Mesendoderm (in vitro differentiated cells): ENCODE data around the gene RERG.

Source experiments
- DNase-seq: peaks from one replicate; pipeline ENCODE4 v3.0.0; 2013
- H2AK5ac ChIP-seq: 2 replicates; pipeline ENCODE4 v1.6.1; 2013; ENCODE audit warnings: low read length, inconsistent platforms
- H2BK120ac ChIP-seq: 2 replicates; pipeline ENCODE4 v1.6.1; 2013; ENCODE audit warnings: low read depth, mild to moderate bottlenecking, low read length, moderate library complexity, mixed read lengths
- H2BK15ac ChIP-seq: replicated peaks from 2 replicates; pipeline ENCODE4 v1.6.1; 2013; ENCODE audit warnings: low read depth, mild to moderate bottlenecking, moderate library complexity
- H2BK5ac ChIP-seq: 2 replicates; pipeline ENCODE4 v1.6.1; 2013; ENCODE audit warnings: low read length, inconsistent platforms
- H3K18ac ChIP-seq: 2 replicates; pipeline ENCODE4 v1.6.1; 2013; ENCODE audit warnings: mild to moderate bottlenecking, low read length, mixed read lengths
- H3K23ac ChIP-seq: one replicate; pipeline ENCODE4 v1.6.1; 2013; ENCODE audit warnings: low read length
- H3K27ac ChIP-seq: 2 replicates; pipeline ENCODE4 v1.5.1; 2013; ENCODE audit warnings: low read depth, mild to moderate bottlenecking, inconsistent platforms, low read length, moderate library complexity
- H3K27me3 ChIP-seq: 2 replicates; pipeline ENCODE4 v1.6.1; 2013; ENCODE audit warnings: low read length, control low read depth, mild to moderate bottlenecking, inconsistent platforms; ENCODE audit not compliant: insufficient read depth, poor library complexity
- H3K36me3 ChIP-seq: 2 replicates; pipeline ENCODE4 v1.6.1; 2013; ENCODE audit warnings: low read length, inconsistent platforms; ENCODE audit not compliant: control insufficient read depth, insufficient read depth
- H3K4ac ChIP-seq: one replicate; pipeline ENCODE4 v1.6.1; 2013; ENCODE audit warnings: low read depth, mild to moderate bottlenecking, low read length, moderate library complexity
- H3K4me1 ChIP-seq: 2 replicates; pipeline ENCODE4 v1.6.1; 2013; ENCODE audit warnings: low read depth, low read length, inconsistent platforms; ENCODE audit not compliant: control insufficient read depth
- H3K4me2 ChIP-seq: 2 replicates; pipeline ENCODE4 v1.6.1; 2013; ENCODE audit warnings: low read length
- H3K4me3 ChIP-seq: 2 replicates; pipeline ENCODE4 v1.5.1; 2013; ENCODE audit warnings: mild to moderate bottlenecking, low read length
- H3K56ac ChIP-seq: one replicate; pipeline ENCODE4 v1.6.1; 2013; ENCODE audit warnings: low read length
- H3K79me1 ChIP-seq: 2 replicates; pipeline ENCODE4 v1.6.1; 2013; ENCODE audit warnings: low read length, inconsistent platforms
- H3K79me2 ChIP-seq: 2 replicates; pipeline ENCODE4 v1.6.1; 2013; ENCODE audit warnings: mild to moderate bottlenecking, low read length; ENCODE audit not compliant: control insufficient read depth, insufficient read depth
- H3K9ac ChIP-seq: 2 replicates; pipeline ENCODE4 v1.6.1; 2013; ENCODE audit warnings: low read length, inconsistent platforms
- H4K5ac ChIP-seq: one replicate; pipeline ENCODE4 v1.6.1; 2013; ENCODE audit warnings: low read length
- H4K8ac ChIP-seq: one replicate; pipeline ENCODE4 v1.6.1; 2013; ENCODE audit warnings: low read depth, mild to moderate bottlenecking, control low read depth, low read length, moderate library complexity
- WGBS: extraction: QIAGEN DNeasy Blood & Tissue Kit; methylation state at CpG from one replicate; pipeline ENCODE4 v1.1.7; 2013; ENCODE audit warnings: low lambda C conversion rate, missing lambda C conversion rate; ENCODE audit not compliant: insufficient coverage; ENCODE audit errors: extremely low coverage; 5-methylcytosine and 5-hydroxymethylcytosine counted together

RERG gene

GRCh38 chr12:15208871-15209656 is 12.2 kb downstream of the RERG start:
- no peak overlapping the region for H3K4me2 ChIP-seq
- H4K5ac ChIP-seq: no peak overlapping the region
- H3K23ac ChIP-seq: no peak overlapping the region
- no peak overlapping the region for H3K18ac ChIP-seq
- H2BK5ac ChIP-seq: no peak overlapping the region
- no peak for DNase-seq
- no peak overlapping the region for H2AK5ac ChIP-seq
- no peaks in the 10 kb centered on the region for H3K4me1 ChIP-seq
- H2BK15ac ChIP-seq: no peak overlapping the region
- WGBS: no CpG with 5 or more reads among the region's 7 CpGs
- no peak overlapping the region for H4K8ac ChIP-seq
- no peak overlapping the region for H3K27ac ChIP-seq
- H3K9ac ChIP-seq: no peak overlapping the region
- H2BK120ac ChIP-seq: no peak overlapping the region
- no peaks in the 10 kb centered on the region for H3K79me2 ChIP-seq
- H3K27me3 ChIP-seq: no peaks in the 10 kb centered on the region
- no peak overlapping the region for H3K56ac ChIP-seq
- no peaks in the 10 kb centered on the region for H3K36me3 ChIP-seq
- no peaks in the 10 kb centered on the region for H3K79me1 ChIP-seq
- no peak overlapping the region for H3K4me3 ChIP-seq
- H3K4ac ChIP-seq: no peak overlapping the region

- H2BK120ac ChIP-seq: no peak overlapping the region
- H3K27me3 ChIP-seq: no peaks in the 10 kb centered on the region
- no peak overlapping the region for H4K5ac ChIP-seq
- H3K27ac ChIP-seq: no peak overlapping the region
- H2BK5ac ChIP-seq: no peak overlapping the region
- H3K79me1 ChIP-seq: no peaks in the 10 kb centered on the region
- H3K4me1 ChIP-seq: no peaks in the 10 kb centered on the region
- no peak overlapping the region for H3K23ac ChIP-seq
- H2BK15ac ChIP-seq: no peak overlapping the region
- DNase-seq: peak; percentile 34
- H3K79me2 ChIP-seq: no peaks in the 10 kb centered on the region
- no peak overlapping the region for H4K8ac ChIP-seq
- H3K9ac ChIP-seq: no peak overlapping the region
- no peaks in the 10 kb centered on the region for H3K36me3 ChIP-seq
- no CpG with 5 or more reads among the region's 2 CpGs for WGBS
- H3K4ac ChIP-seq: no peak overlapping the region
- no peak overlapping the region for H3K4me3 ChIP-seq
- no peak overlapping the region for H3K18ac ChIP-seq
- H2AK5ac ChIP-seq: no peak overlapping the region
- no peak overlapping the region for H3K56ac ChIP-seq
- no peak overlapping the region for H3K4me2 ChIP-seq
Measured at GRCh38 chr12:15208140-15208539, 13.1 kb downstream of the RERG start.

DNA sequence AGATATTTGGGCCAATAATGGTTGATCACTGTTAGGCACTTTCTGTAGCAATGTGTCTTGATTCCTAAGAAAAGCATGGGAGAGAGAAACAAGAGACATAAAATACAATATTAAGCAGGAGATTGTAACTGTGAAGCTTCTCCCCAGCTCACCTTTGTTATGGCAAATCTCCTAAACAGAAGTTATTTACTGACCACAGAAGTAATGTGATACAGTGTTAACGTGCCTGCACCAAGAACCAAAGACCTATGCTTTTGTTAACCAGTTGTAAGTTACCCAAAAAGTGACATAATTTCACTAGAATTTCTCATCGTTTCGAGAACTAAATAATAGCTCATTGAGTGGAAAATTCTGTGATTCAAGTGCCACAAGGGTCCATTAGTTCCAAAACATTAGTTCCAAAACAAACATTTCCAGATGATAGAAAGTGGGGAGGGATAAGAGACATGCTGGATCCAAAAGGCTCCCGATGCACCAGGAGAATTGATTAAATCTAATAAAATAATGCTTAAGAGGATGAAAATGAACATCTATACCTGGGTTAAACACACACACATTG is 14.3 kb downstream of the RERG start:
- Histone ChIP-seq H3K4me2 (no peak overlapping the region), H2BK120ac (no peak overlapping the region), H3K27me3 (no peaks in the 10 kb centered on the region), H3K79me1 (no peaks in the 10 kb centered on the region), H3K4me1 (no peaks in the 10 kb centered on the region), H3K23ac (no peak overlapping the region), H3K79me2 (no peaks in the 10 kb centered on the region), H3K27ac (no peak overlapping the region), H4K5ac (no peak overlapping the region), H2AK5ac (no peak overlapping the region), H3K9ac (no peak overlapping the region), H4K8ac (no peak overlapping the region), H3K18ac (no peak overlapping the region), H2BK15ac (no peak overlapping the region), H3K56ac (no peak overlapping the region), H3K4me3 (no peak overlapping the region), H3K36me3 (no peaks in the 10 kb centered on the region), H3K4ac (no peak overlapping the region), H2BK5ac (no peak overlapping the region)
- no CpG with 5 or more reads among the region's 4 CpGs for WGBS
- no peak for DNase-seq

- H3K4me3 ChIP-seq: no peak overlapping the region
- no CpG with 5 or more reads among the region's 4 CpGs for WGBS
- H3K9ac ChIP-seq: no peak overlapping the region
- H4K5ac ChIP-seq: no peak overlapping the region
- no peaks in the 10 kb centered on the region for H3K36me3 ChIP-seq
- no peak overlapping the region for H3K4ac ChIP-seq
- DNase-seq: peak; percentile 21
- H2BK5ac ChIP-seq: no peak overlapping the region
- H3K27ac ChIP-seq: no peak overlapping the region
- H2BK15ac ChIP-seq: no peak overlapping the region
- H3K23ac ChIP-seq: no peak overlapping the region
- H3K56ac ChIP-seq: no peak overlapping the region
- no peaks in the 10 kb centered on the region for H3K4me1 ChIP-seq
- H2AK5ac ChIP-seq: no peak overlapping the region
- no peaks in the 10 kb centered on the region for H3K79me2 ChIP-seq
- H2BK120ac ChIP-seq: no peak overlapping the region
- H4K8ac ChIP-seq: no peak overlapping the region
- H3K27me3 ChIP-seq: no peaks in the 10 kb centered on the region
- no peak overlapping the region for H3K4me2 ChIP-seq
- H3K18ac ChIP-seq: no peak overlapping the region
- no peaks in the 10 kb centered on the region for H3K79me1 ChIP-seq
Measured at GRCh38 chr12:15206338-15206737, 14.9 kb downstream of the RERG start.

- Histone ChIP-seq H4K8ac (no peak overlapping the region), H3K23ac (no peak overlapping the region), H4K5ac (no peak overlapping the region), H3K27ac (no peak overlapping the region), H3K79me1 (no peaks in the 10 kb centered on the region), H2BK5ac (no peak overlapping the region), H2AK5ac (no peak overlapping the region), H3K56ac (no peak overlapping the region), H3K4ac (no peak overlapping the region), H2BK15ac (no peak overlapping the region), H3K79me2 (no peaks in the 10 kb centered on the region), H3K9ac (no peak overlapping the region), H3K27me3 (no peaks in the 10 kb centered on the region), H2BK120ac (no peak overlapping the region), H3K36me3 (no peaks in the 10 kb centered on the region), H3K4me2 (no peak overlapping the region), H3K4me1 (no peaks in the 10 kb centered on the region), H3K4me3 (no peak overlapping the region), H3K18ac (no peak overlapping the region)
- WGBS: no CpG with 5 or more reads among the region's 8 CpGs
- no peak for DNase-seq
Measured at GRCh38 chr12:15205341-15206010, 15.7 kb downstream of the RERG start.
